ENCODE data around the gene ZNF423.

Gene ZNF423

DNA sequence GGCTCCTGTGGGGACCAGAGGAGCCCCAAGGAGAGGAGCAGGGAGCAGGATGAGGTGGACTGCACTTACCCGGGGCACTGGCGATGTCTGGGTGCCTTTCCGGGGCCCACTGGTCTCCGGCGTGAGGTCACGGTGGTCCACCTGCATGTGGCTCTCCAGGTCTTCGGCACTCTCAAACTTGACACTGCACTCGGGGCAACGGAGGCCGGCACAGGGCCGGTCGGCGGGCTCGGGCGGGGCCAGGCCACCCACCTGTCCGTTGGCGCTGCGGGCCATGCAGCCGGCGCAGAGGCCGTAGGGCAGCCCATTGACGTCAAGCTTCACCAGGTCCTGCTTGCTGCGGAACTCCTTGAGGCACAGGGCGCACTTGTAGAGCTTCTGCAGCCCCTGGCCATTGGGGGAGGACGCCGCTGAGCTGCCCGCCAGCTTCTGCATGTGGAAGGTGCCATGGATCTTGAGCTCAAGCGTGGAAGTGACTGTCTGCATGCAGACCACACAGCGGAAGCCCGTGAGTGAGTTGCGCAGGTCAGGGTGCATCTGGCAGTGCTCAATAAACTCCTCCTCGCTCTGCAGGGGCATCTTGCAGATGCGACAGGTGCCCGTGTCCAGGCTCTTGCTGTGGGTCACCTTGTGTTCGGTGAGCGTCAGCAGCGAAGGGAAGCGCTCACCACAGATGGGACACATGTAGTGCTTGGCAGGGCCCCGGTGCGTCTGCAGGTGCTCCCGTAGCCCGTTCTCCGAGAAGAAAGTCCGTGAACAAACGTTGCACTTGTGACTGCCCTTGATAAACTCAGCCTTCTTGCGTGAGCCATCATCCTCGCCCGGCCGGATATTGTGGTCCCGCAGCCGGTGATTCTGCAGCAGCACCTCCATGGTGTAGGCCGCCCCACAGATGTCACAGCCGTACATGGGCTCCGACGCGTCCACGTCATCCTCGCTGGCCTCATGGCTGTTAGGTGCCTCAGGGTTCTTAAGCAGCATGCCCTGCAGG, 220.0 kb downstream of the ZNF423 start:
- DNase-seq = no peak

DNA sequence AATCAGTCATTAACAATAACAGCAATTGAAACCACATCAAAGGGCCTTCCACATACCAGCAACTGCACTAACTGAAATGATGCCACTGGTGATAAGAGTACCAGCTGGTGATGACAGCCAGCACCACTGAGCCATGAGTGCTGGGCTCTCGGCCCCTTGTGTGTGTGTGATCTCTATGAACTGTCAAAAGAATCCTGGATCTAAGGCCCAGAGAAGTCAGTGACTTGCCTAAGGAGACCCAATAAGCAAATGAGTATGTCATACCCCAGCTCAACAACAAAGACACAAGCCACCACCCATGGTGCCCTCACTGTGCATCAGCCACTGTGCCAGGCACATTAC, 220.9 kb downstream of the ZNF423 start:
- no peak for DNase-seq

DNA sequence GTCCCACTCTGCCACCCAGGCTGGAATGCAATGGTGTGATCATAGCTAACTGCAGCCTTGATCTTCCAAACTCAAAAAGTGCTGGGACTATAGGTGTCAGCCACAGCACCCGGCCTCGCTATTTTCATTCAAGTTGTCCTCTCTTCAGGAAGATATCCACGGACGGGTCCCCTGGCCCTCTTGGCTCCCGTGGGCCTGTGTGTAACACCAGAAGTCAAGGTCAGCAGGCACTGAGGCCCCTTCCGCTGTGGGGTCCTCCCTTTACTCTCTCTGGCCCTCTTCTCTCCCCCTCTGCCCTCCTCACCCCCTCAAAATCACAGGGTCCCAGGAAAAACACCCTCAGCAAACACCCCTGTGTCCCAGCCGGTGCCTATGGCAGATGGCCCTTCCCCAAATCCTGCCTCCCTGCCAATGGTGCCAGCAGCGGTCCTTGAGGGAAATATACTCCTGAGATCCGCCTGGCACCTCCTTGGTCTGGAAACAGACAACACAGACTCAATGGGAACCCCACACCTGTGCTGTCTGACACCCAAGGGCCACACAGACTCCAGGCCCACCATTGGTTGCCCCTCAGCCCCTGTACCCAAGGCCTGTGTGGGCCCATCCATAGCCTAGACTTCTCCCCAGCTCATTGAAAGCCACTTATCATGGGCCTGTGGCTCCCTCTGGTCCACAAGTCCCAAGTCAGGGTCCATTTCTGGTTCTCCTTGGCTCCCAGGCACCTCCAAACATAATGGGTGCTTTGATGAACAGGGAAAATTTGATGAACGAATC, 221.5 kb downstream of the ZNF423 start:
- no peak for DNase-seq

DNA sequence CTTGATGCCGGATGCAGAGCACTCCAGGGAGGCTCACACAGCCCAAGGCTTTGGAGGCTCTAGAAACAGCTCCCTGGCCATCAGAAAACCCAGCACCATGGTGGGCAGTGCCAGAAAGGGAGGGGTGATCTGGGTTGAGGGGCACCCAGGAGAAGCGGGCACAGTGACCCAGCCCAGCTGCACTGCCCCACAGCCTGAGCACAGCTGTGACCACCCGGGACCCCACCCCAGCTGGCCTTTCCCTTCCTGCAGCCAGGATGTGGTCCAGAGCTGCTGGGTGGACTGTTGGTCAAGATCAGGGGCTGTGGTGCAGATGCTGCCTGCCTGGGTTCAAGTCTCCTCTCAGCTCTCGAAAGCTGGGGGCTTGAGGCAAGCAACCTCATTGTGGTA, 223.1 kb downstream of the ZNF423 start:
- no peak for DNase-seq

DNA sequence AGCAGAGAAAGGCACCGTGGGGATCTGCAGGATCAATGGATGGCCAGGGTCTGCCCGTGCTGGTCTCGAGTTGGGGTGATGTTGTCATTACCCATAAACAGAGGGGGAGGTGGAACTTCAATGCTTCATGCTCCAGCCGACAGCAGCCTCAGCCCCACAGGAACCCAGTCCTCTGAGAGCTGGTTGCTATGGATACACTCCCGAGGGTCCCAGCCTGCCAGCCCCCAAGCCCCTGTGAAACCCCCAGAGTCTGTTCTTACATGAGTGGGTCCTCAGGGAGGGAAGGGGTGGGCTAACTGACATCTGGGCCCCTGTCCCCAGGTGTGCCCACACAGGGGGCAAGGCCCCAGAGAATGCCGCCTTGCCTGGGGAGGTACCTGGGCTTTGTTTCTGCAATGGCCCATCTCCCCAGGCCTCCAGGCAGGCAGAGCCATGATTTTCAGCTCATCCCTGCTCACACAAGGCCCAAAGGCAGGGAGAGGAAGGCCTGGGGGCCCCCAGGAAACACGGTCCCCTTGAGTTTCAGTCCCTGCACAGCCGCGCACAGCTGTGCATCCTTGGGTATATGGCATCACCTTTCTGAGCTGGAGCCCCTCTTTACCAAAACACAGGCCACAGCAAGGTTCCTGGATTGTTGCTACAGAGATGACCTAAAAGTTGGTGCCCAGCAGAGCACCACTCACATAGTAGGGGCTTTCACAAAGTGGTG, 223.7 kb downstream of the ZNF423 start:
- no peak for DNase-seq

DNA sequence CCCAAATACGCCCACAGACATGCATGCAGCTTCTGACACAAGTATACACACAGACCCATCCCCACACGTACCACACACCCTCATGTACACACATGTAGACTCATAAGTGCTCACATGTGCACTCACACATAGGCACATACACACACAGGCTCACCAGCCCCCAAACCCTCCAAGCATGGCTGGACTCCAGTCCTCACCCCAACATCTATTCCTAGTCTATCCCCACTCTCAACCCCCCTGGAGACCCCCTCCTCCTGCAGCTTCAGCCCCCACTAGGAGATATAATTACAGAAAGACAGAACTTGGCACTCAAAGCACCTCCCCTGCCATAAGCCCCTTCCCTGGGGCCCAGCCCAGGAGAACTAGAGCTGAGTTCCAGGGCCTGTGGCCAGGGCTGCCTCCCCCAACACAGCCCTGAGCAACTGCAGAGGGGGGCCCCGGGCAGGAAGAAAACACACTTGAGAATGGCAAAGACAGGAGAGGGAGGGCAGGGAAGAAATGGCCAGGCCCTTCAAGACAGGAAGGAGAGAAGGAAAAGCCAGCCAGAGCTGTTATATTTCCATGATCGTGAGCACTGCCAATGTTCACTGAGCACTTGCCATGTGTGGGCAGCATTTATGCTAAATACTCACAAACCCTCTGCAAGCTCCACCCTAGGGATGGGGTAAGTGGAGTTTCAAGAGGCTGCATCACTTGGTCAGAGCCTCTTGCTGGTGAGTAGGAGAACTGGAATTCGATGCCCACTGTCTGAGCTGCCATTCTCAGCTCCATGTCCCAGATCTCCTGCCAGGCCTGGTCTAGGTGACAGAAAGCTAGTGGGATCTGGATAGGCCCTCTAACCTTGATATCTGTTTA, 224.5 kb downstream of the ZNF423 start:
- DNase-seq = no peak

DNA sequence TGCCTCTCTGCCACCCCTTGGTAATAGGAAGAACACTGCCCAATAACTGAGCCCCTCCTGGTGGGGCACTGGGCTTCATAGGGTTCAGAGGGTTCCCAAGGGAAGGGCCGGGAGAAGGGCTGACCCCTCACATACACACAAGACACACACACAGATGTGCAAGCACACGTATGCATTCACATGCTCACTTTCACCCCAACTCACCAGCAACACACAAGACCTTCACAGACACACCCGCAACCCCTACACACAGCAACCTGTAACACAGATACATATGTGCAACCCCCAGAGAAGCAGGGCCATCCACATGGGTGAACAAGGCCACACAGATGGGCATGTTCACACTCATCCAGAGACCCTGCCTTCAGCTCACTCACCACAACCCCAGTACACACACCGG, 225.1 kb downstream of the ZNF423 start:
- DNase-seq = no peak

DNA sequence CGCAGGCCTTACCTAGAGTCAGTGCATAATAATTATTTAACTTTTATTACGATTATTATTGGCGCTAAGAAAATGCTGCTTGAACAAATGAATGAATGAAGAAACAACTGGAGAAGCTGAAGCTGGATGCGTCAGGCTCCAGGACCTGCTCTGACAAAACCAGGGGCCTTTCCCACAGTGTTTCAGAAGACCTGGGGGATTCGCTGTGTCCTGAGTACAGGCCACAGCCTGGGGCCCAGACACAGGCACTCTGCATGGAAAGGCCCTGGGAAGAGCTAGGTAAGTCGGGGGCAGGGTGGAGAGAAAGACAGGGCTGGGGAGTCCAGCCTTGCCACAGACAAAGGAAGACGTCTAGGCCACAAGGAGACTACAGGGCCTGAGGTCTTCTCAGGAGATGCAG, 226.1 kb downstream of the ZNF423 start:
- DNase-seq = no peak

DNA sequence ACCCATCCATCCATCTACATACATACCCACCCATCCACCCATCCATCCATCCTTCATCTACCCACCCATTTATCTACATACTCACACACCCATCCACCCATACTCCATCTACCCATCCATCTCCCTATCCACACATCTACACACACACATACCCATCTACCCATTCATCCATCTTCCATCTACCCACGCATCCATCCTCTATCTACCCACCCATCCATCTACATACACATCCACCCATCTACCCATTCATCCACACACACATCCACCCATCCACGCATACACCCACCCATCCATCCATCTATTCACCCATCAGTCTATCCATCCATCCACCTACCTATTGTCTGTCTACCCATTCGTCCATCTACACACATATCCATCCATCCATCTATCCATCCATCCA, 227.8 kb downstream of the ZNF423 start:
- no peak for DNase-seq

DNA sequence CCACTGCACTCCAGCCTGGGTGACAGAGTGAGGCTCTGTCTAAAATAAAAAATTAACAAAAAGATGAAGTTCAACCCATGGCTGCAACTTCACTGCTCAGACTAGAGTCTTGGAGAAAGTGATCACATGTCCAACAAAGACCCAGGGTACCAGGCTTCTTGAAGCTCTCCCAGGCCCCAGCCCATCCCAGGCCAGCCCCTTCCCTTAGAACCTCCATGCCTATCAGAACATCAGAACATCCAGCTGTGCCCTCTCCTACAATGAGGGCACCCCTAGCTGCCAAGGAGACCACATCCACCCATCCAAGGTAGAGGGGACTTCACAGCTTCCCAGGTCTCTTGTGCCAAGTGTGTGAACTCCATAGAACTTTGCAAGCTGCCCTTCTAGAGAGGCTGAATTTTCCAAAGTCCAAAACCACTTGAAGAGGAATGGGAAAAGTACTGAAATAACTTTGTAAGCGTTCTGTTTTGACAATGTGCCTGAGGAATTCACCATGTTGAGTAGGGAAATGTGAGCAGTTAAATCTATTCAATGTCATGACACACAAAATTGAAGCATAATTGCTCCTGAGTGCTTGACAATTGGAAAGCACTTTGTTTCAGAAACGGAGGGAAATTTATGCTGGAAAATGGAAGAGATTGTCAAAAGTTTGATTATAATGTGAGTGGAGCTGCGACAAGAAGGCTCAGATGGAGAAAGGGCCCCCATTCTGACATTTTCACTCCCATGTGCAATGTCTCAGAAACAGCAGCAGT, 230.4 kb downstream of the ZNF423 start:
- DNase-seq = no peak

DNA sequence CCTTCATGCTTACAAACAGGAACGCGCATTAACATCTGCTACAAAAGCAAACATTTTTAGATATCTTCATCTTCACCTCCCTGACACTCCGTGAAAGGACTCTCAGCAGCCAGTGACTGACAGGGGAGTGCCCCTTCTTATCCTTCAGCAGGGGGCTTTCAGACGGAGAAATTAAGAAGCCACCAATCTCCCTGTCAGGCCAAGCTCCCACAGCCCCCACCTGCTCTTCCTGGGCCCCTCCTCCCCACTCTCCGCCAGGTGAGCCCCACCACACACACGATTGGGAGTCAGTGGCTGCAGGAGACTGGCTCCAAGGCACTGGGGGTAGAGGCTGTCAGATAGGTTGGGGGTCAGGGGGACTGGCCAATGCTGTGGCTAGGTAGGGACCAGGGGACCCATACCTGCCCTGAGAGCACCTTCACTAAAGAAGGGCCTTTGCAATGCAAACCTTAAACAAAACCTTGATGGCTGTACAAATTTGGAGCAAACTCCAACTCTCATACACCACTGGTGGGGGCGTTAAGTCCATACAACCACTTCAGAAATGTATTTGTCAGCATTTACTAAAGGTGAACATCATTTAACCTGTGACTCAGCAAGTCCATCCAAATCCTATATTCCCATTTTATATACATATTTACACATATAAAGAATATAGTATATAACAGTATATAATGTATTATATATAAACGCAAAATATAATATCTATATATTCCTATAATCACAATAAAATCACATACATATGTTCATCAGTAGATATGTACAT, 232.2 kb downstream of the ZNF423 start:
- no peak for DNase-seq

DNA sequence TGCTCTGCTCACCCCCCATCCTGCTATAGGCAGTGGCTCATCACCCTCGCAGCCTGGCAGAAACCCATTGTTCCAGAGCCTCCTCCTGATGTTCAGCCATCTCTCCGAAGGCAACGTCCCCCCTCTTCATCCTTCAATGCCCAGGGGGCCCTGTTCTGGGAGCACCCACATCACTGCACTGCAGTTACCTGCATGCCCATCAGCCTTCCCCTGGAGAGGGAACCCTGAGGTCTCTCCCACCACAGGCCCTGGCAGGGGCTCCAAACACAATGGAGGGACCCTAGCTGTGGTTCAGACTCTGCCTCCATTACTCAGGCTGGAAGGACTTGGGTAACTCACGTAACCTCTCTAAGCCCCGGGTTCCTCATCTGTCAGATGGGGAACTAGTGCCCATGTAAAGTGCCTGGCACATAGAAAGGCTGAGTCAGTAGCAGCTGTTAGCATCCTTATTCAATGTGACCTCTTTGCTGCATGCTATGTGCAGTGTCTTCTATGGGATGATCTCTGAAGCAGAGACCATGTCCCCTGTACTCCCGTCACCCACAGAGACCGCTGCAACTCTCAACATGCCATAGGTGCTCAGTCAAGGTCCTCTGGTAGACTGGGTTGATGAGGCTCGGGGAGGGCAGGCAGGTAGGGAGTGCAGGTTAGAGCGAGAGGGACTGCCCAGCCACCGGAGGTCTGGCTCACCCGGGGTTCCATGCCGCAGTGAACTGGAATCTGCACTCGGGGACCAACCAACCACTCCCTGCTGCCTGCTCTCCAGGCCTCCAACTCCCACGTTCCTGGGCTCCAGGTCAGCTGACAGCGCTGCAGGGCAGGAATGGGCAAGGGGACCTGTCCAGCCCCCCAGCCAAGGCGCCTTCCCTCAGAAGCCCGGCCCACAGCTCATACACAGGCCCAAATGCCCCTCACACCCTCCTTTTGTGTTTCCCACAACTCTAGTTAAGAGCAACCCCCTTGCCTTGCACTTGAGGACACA, 233.2 kb downstream of the ZNF423 start:
- no peak for DNase-seq

DNA sequence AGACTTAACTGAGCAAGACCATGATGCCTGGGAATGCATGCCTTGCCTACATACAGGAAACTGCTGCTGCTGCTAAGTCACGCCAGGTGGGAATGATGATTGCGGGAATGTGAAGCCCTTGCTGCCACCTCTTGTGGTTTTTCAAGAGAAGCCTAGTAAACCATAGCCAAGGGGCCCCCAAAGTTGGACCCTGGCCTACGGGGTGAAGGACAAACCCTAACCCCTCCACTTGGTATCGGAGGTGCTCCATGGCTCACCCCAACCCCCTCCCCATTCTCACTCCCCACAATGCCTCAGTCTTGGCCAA, 233.9 kb downstream of the ZNF423 start:
- no peak for DNase-seq

DNA sequence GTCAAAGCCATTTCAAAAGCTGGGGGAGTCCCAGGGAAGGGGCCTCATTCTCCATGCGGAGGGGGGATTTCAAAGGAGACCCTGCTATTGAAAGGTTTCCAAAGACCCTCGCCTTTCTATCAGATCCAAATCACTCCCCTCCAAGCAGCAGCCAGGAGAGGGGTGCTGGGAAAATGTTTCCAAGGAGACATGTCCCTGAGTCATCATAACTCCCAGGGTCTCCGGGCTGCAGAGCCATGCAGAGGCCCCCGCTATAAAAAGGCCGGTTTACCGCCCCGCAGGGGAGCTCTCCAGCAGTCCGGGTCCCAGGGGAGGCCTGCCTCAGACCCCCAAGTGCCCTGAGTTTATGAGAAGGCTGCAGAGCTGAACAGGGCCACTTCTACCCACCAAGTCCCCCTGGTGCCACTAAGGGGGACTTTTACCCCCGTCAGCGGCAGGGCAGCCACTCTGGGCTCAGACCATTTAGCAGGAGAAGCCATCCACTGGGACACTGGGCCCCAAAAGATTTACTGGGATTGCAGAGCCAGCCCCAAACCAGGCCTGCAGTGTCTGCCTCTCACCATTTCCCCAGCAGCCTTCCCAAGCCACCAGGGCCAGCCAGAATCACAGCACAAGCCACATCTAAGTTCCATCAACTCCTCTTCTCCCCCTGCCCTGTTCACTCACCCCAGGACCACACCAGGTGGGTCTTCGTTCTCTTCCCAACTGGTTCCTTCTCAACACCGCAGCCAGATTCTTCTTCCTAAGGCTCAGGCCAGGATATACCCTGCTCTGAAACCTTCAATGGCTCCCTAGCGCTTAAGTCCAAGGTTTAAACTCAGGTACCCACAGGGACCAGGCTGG, 234.4 kb downstream of the ZNF423 start:
- DNase-seq = no peak

DNA sequence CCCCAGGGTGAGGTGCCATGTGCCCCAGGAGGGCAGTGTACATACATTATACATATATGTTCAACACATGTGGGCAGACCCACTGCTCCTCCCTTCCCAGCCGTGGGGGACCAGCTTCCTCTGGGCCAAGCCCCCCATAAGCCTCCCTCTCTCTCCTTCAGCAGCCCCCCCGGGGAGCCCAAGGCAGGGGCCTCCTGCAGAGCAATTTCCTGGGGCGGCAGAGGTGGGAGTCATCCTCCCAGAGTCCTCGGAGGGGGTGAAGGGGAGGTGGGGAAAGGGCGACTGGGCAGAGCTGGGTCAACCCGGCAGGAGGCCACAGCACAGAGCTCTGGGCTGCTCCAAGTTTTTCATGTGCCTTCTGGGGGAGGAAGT, 235.1 kb downstream of the ZNF423 start:
- DNase-seq = no peak

DNA sequence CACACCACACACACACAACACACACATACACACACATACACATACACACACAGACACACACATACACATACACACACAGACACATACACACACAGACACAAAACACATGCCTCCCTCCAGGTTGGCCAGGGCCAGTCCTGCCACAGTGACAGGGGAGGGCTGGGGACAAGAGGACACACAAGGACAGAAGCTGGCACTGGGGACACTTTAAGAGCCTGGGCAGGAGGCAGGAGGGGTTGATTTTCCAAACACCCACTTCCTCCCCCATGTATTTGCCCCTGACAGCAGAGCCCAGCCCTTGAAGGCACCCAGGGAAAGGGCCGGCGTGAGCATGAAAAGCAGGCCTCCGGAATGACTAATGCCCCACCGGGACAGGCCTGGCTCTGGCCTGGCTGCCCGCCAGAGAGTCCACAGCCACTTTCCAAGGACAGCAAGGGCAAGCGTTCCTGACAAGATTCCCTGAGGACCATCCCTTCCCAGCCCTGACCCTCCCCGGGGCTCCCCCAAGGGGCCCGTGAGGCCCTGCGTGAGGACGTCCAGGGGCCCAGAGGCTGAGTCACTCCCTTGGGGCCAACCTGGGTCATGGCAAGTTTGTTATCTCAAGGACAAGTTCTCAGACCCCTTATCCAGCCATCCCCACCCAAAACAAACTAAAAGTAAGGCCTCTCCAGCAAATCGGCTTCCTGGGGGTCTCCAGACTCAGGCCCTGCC, 235.6 kb downstream of the ZNF423 start:
- no peak for DNase-seq

DNA sequence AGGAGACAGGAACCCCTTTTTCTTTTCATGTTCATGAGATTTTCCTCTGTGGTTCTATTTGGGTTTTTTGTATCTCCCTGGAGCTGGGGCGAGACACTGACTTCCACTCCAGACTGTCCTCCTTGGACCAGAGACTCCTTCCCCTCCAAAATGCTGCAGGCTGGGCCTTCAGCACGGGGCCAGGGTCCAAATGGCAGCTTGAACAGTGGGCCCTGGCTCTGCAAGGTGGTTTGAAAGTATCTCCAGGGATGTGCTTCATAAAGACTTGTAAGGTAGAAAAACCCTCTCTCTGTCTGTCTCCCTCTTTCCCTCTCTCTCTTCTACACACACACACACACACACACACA, 236.1 kb downstream of the ZNF423 start:
- DNase-seq = no peak

DNA sequence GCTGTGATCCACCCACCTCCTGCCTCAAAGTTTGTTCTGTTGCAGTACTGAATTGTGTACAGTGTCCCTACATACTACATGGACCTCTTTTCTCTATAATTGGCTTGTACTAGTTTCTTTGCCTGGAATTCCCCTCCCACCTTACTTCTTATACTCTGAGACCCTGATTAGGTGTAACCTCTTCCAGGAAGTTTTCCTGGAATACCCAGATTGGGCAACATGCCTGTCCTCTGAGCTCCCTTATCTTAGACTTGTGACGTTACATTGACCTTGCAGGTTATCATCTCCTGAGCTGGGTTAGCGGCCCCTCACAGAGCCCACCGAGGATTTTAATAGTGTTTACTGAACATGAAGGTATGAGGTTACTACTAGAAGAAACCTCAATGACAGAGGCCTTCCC, 237.0 kb downstream of the ZNF423 start:
- no peak for DNase-seq

Data from stimulated activated CD4-positive, alpha-beta T cell treated with anti-CD3 and anti-CD28 coated beads, Interleukin-15, amount 100 ng/mL, for 24 hours (primary cell).